Transverse colon (tissue), 4 donors: ENCODE data around the gene GKN1. TPM values are rescaled to one million over a fixed set of nuclear protein-coding genes. Genes with fewer than 3 reads are reported as not detected.

Experiments used
- DNase-seq: peaks from one replicate; pipeline ENCODE4 v3.0.0-alpha.2; 2019
- H3K27ac ChIP-seq, 4 donors: fragments of 200-600 bp; sonication (generic); 2 replicates each; pipeline ENCODE4 v1.5.1; 2016 to 2018; ENCODE audit warnings: inconsistent platforms in 4 of 4
- H3K27me3 ChIP-seq: fragments of 200-600 bp; sonication (generic); 2 replicates; pipeline ENCODE4 v1.5.1; 2017; ENCODE audit warnings: inconsistent platforms
- H3K36me3 ChIP-seq, 4 donors: fragments of 200-600 bp; sonication (generic); 2 replicates each; pipeline ENCODE4 v1.5.1; 2017 to 2019; ENCODE audit warnings: inconsistent platforms in 4 of 4
- H3K4me1 ChIP-seq, 4 donors: fragments of 200-600 bp; sonication (generic); 2 replicates each; pipeline ENCODE4 v1.5.1; 2017 to 2020; ENCODE audit warnings: inconsistent platforms in 4 of 4
- H3K4me3 ChIP-seq, 4 donors: fragments of 200-600 bp; sonication (generic); 1 replicate in 1 of 4; 2 replicates in 3 of 4; pipeline versions ENCODE4 v1.5.1 to v1.6.1; 2017 to 2019; ENCODE audit warnings: inconsistent platforms in 4 of 4
- H3K9me3 ChIP-seq, 2 donors: fragments of 200-600 bp; sonication (generic); 2 replicates each; pipeline ENCODE4 v1.5.1; 2017 to 2019; ENCODE audit warnings: inconsistent platforms in 2 of 2
- EP300 ChIP-seq: sonication (generic); formaldehyde crosslinking; IDR thresholded peaks from one replicate; pipeline ENCODE4 v1.6.1; 2017; ENCODE audit warnings: antibody characterized with exemption, low read depth
- POLR2A ChIP-seq: fragments of 450-650 bp; IDR thresholded peaks from one replicate; pipeline ENCODE4 v1.6.1; 2016; ENCODE audit warnings: antibody characterized with exemption, mild to moderate bottlenecking, moderate library complexity
- POLR2AphosphoS5 ChIP-seq, 3 donors: sonication (generic); formaldehyde crosslinking; IDR thresholded peaks; one replicate each; pipeline ENCODE4 v1.6.1; 2016; ENCODE audit warnings: antibody characterized with exemption in 3 of 3
- WGBS, 2 donors: methylation state at CpG; one replicate each; pipeline ENCODE4 v1.1.5; 2018; ENCODE audit warnings: low coverage in 1 of 2; 5-methylcytosine and 5-hydroxymethylcytosine counted together
- in situ Hi-C, 4 donors: fragments of 200-750 bp; cut with MboI; loops; one replicate each; pipeline versions ENCODE4 v1.15.0 to v1.15.1; 2017; ENCODE audit warnings: low sequenced_read_pairs in 3 of 4, low pct_ligation_motif_present in 1 of 4, low pct_unique_long_range_greater_than_20kb in 1 of 4
- intact Hi-C: fragments of 100-400 bp; cut with DNase I; formaldehyde crosslinking; loops from one replicate; pipeline ENCODE4 v1.15.1; 2023; ENCODE audit warnings: low total_unique reads
- total RNA-seq, 4 donors: library from RNA; depleted of rRNA; stranded (reverse); fragments of >200 nt; gene quantifications; one replicate each; pipeline ENCODE4 v1.1.0, GENCODE V29; 2016
- TF ChIP-seq, protein P1 (sequence below), 5 experiments: fragments of 200-600 bp in 3 of 5; fragments of 450-650 bp in 2 of 5; sonication (generic) in 3 of 5; IDR thresholded peaks; 1 replicate in 2 of 5; 2 replicates in 3 of 5; pipeline ENCODE4 v1.5.1; 2016 to 2017; ENCODE audit warnings: antibody characterized with exemption in 5 of 5, inconsistent platforms in 3 of 5, mild to moderate bottlenecking in 2 of 5, moderate library complexity in 1 of 5

Gene GKN1
- total RNA-seq, 4 donors from 2014 or later: not detected

GRCh38 chr2:68994864-68995263, 20.4 kb downstream of the GKN1 start:
- Histone ChIP-seq H3K36me3 (no peaks in the 10 kb centered on the region), H3K4me3 (no peak overlapping the region), H3K27ac (no peak overlapping the region), H3K27me3 (no peaks in the 10 kb centered on the region), H3K4me1 (no peaks in the 10 kb centered on the region), H3K9me3 (no peaks in the 10 kb centered on the region)
- intact Hi-C loops: loop anchor here (5.0 kb wide), 1 partner anchor 1862 kb away; no protein-coding TSS in a partner anchor
- DNase-seq: no peak
- TF ChIP-seq EP300 (no peak), POLR2AphosphoS5 (IDR thresholded peaks at IDR 0.05) (no peak), POLR2A (no peak)
- TF ChIP-seq, protein P1, sequence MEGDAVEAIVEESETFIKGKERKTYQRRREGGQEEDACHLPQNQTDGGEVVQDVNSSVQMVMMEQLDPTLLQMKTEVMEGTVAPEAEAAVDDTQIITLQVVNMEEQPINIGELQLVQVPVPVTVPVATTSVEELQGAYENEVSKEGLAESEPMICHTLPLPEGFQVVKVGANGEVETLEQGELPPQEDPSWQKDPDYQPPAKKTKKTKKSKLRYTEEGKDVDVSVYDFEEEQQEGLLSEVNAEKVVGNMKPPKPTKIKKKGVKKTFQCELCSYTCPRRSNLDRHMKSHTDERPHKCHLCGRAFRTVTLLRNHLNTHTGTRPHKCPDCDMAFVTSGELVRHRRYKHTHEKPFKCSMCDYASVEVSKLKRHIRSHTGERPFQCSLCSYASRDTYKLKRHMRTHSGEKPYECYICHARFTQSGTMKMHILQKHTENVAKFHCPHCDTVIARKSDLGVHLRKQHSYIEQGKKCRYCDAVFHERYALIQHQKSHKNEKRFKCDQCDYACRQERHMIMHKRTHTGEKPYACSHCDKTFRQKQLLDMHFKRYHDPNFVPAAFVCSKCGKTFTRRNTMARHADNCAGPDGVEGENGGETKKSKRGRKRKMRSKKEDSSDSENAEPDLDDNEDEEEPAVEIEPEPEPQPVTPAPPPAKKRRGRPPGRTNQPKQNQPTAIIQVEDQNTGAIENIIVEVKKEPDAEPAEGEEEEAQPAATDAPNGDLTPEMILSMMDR (IDR thresholded peaks at IDR 0.05): no peak
- in situ Hi-C loops: no loop called here
- whole genome bisulfite sequencing, 2 donors: 56% methylated on average over 4 of the region's 4 CpGs; no CpG with 5 or more reads in 1 of the 2 donors

GRCh38 chr2:68995916-68996315, 21.5 kb downstream of the GKN1 start:
- WGBS, 2 donors: 29 to 41% methylated on average over 3 of the region's 3 CpGs
- in situ Hi-C loops (no loop called here), intact Hi-C loops (no loop called here)
- no peaks in the 10 kb centered on the region for H3K9me3 ChIP-seq
- no peak overlapping the region for H3K4me3 ChIP-seq
- no peaks in the 10 kb centered on the region for H3K4me1 ChIP-seq
- H3K27ac ChIP-seq: no peak overlapping the region
- TF ChIP-seq EP300: no peak
- TF ChIP-seq, protein P1 (IDR thresholded peaks at IDR 0.05): no peak
- no peak for TF ChIP-seq POLR2A
- TF ChIP-seq POLR2AphosphoS5 (IDR thresholded peaks at IDR 0.05): no peak
- H3K36me3 ChIP-seq: no peaks in the 10 kb centered on the region
- no peak for DNase-seq
- H3K27me3 ChIP-seq: no peaks in the 10 kb centered on the region

DNA sequence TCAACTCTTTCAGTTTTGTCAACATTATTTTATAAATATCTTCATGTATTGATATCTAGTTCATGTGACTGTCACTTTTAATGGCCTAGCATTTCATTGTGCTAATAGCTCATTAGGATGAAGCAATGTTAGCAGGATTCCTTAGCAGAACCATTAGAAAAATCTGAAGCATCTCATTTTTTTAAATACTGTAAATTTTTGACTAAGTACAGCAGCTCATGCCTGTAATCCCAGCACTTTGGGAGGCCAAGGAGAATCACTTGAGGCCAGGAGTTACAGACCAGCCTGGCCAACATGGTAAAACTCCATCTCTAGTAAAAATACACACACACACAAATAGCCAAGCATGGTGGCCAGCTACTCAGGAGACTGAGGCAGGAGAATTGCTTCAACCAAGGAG, 23.0 kb downstream of the GKN1 start:
- H3K9me3 ChIP-seq: peaks cover 4 to 5% of the 10 kb centered on the region in 2 donors
- H3K27me3 ChIP-seq: no peaks in the 10 kb centered on the region
- intact Hi-C loops (no loop called here), in situ Hi-C loops (no loop called here)
- no peak for DNase-seq
- no peaks in the 10 kb centered on the region for H3K4me1 ChIP-seq
- no peak overlapping the region for H3K27ac ChIP-seq
- H3K4me3 ChIP-seq: no peak overlapping the region
- H3K36me3 ChIP-seq: no peaks in the 10 kb centered on the region
- TF ChIP-seq EP300: no peak
- no peak for TF ChIP-seq POLR2A
- TF ChIP-seq POLR2AphosphoS5 (IDR thresholded peaks at IDR 0.05): no peak
- TF ChIP-seq, protein P1 (IDR thresholded peaks at IDR 0.05): no peak

DNA sequence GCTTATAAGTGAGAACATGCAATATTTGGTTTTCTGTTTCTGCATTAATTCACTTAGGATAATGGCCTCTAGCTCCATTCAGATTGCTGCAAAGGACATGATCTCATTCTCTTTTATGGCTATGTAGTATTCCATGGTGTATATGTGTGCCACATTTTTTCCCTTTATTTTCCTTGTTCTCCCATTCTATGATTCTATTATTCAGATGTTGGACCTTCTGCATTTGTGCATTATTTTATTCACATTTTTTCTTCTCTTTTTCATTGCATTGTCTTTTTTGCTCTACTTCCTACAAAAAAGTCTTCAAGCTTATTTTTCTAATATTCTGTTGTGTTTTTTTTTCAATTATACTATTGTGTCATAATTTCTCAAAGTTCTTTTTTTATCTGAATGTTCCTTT, 27.4 kb downstream of the GKN1 start:
- in situ Hi-C loops (loop anchor here in 1 of 4 donors (10.0 kb wide), 1 partner anchor 303 kb away; no protein-coding TSS in a partner anchor), intact Hi-C loops (no loop called here)
- H3K4me1 ChIP-seq: no peaks in the 10 kb centered on the region
- DNase-seq: no peak
- H3K9me3 ChIP-seq: peaks cover 4 to 5% of the 10 kb centered on the region in 2 donors
- no peaks in the 10 kb centered on the region for H3K27me3 ChIP-seq
- H3K27ac ChIP-seq: no peak overlapping the region
- no peaks in the 10 kb centered on the region for H3K36me3 ChIP-seq
- H3K4me3 ChIP-seq: no peak overlapping the region
- TF ChIP-seq, protein P1 (IDR thresholded peaks at IDR 0.05): no peak
- TF ChIP-seq EP300: no peak
- TF ChIP-seq POLR2A: no peak
- no peak for TF ChIP-seq POLR2AphosphoS5 (IDR thresholded peaks at IDR 0.05)
